GF-D8 (cell line): ENCODE results near the gene DHRS12.

Experiments used
- DNase-seq: peaks from one replicate; lab custom pipeline; 2025; lab: John Stamatoyannopoulos, UW

DHRS12 gene

DNA sequence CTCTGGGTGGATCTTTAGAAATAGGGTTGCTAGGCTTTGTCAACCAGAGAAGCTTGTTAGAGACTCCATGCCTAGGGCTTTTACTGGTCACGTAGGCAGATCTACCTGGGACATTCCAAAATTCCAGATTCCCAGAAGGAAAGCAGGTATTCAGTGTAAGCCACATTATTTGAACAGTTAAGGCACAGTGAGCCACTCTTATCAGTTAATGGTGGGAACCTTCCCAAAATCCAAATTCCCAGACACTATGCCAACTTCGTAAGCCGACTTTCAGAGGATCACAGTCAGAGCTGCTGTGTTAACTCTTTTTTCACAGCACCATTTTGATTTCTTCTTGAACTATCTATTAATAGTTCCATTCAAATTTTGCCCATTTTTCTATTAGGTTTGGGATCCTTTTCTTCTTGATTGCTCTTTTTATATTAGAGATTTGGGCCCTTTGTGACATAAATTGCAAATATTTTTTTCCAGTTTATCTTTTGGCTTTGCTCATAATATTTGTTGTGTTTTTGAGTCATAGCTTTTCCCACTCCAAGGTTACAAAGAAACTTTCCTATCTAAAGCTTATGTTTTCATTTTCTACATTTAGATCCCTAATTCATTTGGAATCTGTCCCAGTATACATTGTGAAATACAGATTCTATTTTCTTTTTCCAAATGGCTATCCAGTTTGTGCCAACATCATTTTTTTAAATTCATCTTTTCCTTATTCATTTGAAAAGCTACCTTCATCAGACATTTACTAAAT, 77.3 kb downstream of the DHRS12 start:
- DNase-seq = no peak

DNA sequence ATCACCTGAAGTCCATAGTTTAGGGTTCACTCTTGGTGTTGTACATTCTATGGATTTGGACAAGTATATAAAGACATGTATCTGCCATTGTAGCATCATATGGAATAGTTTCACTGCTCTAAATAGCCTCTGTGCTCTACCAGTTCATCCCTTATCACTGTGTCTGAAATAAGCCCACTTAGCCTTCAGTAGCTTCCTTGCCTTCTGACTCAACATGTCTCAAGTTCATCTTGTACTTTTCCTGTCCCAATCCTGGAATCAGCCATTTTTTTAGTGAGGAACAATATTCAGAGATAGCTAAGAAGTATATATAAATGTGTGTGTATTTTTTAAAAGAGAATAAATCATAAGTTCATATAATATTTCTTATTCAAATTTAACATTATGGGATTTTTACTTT, 79.2 kb downstream of the DHRS12 start:
- no peak for DNase-seq

DNA sequence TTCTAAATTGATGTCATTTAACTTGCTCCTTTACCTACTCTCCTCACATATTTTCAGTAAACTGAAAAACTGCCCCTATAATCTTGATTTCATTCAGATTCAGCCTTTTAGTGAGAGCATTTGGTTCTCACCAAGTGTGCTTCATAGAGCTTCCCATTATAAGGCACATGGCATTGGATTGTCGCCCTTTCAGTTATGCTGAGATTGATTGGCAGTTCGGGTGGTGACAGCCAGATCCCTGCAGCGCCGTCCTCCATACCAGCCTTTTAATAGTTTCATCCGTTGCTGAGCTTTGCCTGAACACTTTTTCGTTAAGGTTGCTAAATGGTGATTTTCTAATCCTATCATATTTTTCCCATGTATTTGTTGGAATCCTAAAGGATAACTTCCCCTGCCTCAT, 80.4 kb downstream of the DHRS12 start:
- DNase-seq = no peak

DNA sequence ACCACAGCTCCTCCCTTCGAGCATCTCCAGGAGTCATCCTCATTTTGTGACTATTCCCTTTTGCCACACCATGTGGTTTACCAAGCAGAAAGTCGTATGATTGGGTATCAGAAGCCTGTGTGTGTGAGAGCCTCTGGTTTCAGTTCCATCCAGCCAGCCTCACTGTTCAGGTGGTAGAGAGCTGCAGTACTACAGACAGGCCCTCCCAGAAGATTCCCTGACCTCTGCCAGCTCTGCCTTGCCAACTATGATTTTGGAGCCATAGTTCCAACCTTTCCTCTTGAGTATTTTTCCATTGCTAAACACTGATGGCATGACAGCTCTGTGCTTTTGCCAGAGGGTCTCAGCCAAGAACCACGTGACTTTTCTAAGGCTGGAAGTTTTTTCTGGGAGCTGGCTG, 82.5 kb downstream of the DHRS12 start:
- no peak for DNase-seq

DNA sequence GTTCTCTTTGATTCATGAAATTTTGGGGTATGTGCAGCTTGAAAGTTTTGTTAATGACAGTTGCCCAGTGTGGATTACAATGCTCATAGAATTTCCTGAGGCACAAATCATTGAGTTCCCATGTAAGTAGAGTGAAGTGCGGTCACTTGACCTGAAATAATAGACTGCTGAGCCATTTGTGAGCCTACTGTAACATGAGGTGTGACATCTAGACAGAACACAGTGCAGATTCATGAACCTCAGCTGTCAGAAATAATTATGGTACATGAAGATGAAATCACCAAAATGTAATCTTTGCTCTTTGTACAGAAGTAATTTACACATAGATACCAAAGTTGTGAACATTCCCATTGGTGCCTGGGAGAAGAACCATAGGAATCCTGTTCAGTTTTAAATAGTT, 84.6 kb downstream of the DHRS12 start:
- no peak for DNase-seq
